Peyer's patch (tissue), 4 donors: ENCODE data around the gene CNTN5. TPM values are rescaled to one million over a fixed set of nuclear protein-coding genes. Genes with fewer than 3 reads are reported as not detected.

ENCODE experiments used
- DNase-seq, 3 donors: peaks; one replicate each; pipeline ENCODE4 v3.0.0-alpha.2; 2017 to 2019
- H3K27ac ChIP-seq, 4 donors: fragments of 200-600 bp; sonication (generic); one replicate each; pipeline ENCODE4 v1.5.1; 2016 to 2019
- H3K27me3 ChIP-seq, 2 donors: fragments of 200-600 bp; sonication (generic); one replicate each; pipeline ENCODE4 v1.5.1; 2019
- H3K36me3 ChIP-seq, 3 donors: fragments of 200-600 bp; sonication (generic); one replicate each; pipeline ENCODE4 v1.5.1; 2016 to 2019
- H3K4me1 ChIP-seq, 4 donors: fragments of 200-600 bp; sonication (generic); one replicate each; pipeline ENCODE4 v1.5.1; 2016 to 2019
- H3K4me3 ChIP-seq, 4 donors: fragments of 200-600 bp; sonication (generic); 1 replicate in 3 of 4; 2 replicates in 1 of 4; pipeline ENCODE4 v1.5.1; 2016 to 2019; ENCODE audit warnings: mild to moderate bottlenecking in 1 of 4
- H3K9me3 ChIP-seq, 4 donors: fragments of 200-600 bp; sonication (generic); one replicate each; pipeline ENCODE4 v1.5.1; 2016 to 2019; ENCODE audit warnings: mild to moderate bottlenecking in 1 of 4
- POLR2A ChIP-seq, 2 donors: fragments of 450-650 bp; IDR thresholded peaks; one replicate each; pipeline ENCODE4 v1.5.1; 2017; ENCODE audit warnings: antibody characterized with exemption in 2 of 2, mild to moderate bottlenecking in 2 of 2, moderate library complexity in 2 of 2
- total RNA-seq, 4 donors: library from RNA; depleted of rRNA; stranded (reverse); fragments of >200 nt; gene quantifications; one replicate each; pipeline ENCODE4 v1.1.0, GENCODE V29; 2016
- TF ChIP-seq, protein P1 (sequence below), 6 experiments: fragments of 450-650 bp in 4 of 6; fragments of 200-600 bp in 2 of 6; sonication (generic) in 1 of 6; IDR thresholded peaks; one replicate each; pipeline ENCODE4 v1.5.1; 2017 to 2019; ENCODE audit warnings: antibody characterized with exemption in 6 of 6, mild to moderate bottlenecking in 3 of 6, moderate library complexity in 1 of 6

Gene CNTN5
- total RNA-seq, 4 donors from 2014 or later: not detected

DNA sequence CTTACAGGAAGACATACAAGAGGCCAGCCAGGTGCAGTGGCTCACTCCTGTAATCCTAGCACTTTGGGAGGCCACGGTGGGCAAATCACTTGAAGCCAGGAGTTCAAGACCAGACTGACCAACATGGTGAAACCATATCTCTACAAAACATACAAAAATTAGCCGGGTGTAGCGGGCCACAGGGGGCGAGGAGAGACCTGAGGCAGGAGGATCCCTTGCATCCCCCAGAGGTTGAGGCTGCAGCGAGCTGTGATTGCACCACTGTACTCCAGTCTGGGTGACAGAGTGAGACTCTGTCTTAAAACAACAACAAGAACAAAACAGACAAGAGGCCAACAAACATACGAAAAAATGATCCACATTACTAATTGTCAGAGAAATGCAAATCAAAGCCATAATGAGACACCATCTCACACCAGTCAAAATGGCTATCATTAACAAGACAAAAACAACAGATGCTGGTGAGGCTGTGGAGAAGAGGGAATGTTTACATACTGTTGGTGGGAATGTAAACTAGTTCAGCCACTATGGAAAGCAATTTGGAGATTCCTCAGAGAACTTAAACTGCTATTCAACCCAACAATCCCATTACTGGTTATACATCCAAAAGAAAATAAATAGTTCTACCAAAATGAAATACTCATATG, 1167.5 kb downstream of the CNTN5 start:
- H3K27ac ChIP-seq: no peak overlapping the region
- TF ChIP-seq, protein P1, sequence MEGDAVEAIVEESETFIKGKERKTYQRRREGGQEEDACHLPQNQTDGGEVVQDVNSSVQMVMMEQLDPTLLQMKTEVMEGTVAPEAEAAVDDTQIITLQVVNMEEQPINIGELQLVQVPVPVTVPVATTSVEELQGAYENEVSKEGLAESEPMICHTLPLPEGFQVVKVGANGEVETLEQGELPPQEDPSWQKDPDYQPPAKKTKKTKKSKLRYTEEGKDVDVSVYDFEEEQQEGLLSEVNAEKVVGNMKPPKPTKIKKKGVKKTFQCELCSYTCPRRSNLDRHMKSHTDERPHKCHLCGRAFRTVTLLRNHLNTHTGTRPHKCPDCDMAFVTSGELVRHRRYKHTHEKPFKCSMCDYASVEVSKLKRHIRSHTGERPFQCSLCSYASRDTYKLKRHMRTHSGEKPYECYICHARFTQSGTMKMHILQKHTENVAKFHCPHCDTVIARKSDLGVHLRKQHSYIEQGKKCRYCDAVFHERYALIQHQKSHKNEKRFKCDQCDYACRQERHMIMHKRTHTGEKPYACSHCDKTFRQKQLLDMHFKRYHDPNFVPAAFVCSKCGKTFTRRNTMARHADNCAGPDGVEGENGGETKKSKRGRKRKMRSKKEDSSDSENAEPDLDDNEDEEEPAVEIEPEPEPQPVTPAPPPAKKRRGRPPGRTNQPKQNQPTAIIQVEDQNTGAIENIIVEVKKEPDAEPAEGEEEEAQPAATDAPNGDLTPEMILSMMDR (IDR thresholded peaks at IDR 0.05): no peak
- no peak for TF ChIP-seq POLR2A (IDR thresholded peaks at IDR 0.05)

DNA sequence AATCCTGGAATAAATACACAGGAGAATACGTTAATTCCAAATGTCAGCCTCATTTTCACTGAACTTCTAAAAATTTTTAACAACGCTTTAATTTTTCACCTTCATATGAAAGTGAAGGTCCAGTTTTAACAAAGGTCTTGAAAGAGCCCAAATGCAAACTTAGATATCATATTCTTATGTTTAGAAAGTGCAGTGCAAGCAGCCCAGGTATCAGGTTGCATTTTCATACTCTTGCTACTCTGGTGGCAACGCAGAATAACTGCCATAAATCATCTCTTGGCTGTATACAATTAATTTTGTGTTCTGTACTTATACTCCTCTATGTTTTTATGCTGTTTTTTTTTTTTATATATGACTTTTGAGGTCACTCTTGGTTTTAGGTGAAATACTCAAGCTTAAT, 1169.6 kb downstream of the CNTN5 start:
- no peak overlapping the region for H3K4me3 ChIP-seq
- DNase-seq: no peak
- H3K36me3 ChIP-seq: no peaks in the 10 kb centered on the region
- no peaks in the 10 kb centered on the region for H3K27me3 ChIP-seq
- no peaks in the 10 kb centered on the region for H3K9me3 ChIP-seq
- H3K27ac ChIP-seq: no peak overlapping the region
- no peak for TF ChIP-seq POLR2A (IDR thresholded peaks at IDR 0.05)
- TF ChIP-seq, protein P1 (IDR thresholded peaks at IDR 0.05): no peak
- H3K4me1 ChIP-seq: no peaks in the 10 kb centered on the region

More for the DNA sequence above, 1167.5 kb downstream of the CNTN5 start:
- Histone ChIP-seq H3K4me1 (no peaks in the 10 kb centered on the region), H3K27me3 (no peaks in the 10 kb centered on the region), H3K36me3 (no peaks in the 10 kb centered on the region), H3K9me3 (no peaks in the 10 kb centered on the region), H3K4me3 (no peak overlapping the region)
- no peak for DNase-seq

DNA sequence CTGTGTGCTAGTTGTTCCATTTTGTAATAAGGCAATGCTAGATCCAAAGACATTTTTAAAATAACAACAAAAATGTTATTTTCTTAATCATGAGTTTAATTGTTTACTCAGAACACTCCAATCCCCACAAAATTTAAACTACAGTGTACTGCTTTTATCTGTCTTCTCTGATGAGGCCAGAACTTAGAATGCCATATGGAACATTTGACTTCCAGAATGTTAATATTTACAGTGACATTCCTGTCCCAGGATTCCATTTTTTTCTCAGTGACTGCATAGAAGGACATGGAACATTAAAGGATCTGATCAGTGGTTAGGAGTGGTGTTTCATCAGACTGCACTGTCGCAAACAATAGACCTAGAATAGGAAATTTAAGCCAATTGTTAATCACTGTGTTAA, 1171.4 kb downstream of the CNTN5 start:
- no peak for DNase-seq
- no peaks in the 10 kb centered on the region for H3K9me3 ChIP-seq
- no peak for TF ChIP-seq POLR2A (IDR thresholded peaks at IDR 0.05)
- TF ChIP-seq, protein P1 (IDR thresholded peaks at IDR 0.05): no peak

DNA sequence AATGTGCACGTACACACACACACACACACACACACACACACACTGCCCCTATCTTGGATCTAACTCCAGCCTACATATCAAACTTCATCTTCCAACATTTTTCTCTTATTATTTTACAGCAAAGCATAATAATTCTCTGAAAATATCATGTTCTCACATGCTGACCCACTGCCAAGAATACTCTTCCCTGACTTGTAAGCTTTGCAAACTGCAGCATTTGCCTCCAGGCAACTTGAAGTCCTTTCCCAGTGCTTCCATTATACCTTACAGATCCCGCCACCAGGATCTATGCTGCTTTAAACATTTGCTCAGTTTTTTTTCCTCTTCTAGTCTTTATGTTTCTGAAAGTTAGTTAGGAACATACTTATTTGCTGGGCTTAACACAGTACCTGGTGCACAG, 1183.0 kb downstream of the CNTN5 start:
- Histone ChIP-seq H3K4me1 (no peaks in the 10 kb centered on the region), H3K36me3 (no peaks in the 10 kb centered on the region), H3K4me3 (no peak overlapping the region), H3K27me3 (no peaks in the 10 kb centered on the region), H3K27ac (no peak overlapping the region), H3K9me3 (no peaks in the 10 kb centered on the region)
- no peak for DNase-seq
- TF ChIP-seq POLR2A (IDR thresholded peaks at IDR 0.05): no peak

More for the DNA sequence above, 1171.4 kb downstream of the CNTN5 start:
- no peak overlapping the region for H3K4me3 ChIP-seq
- H3K4me1 ChIP-seq: no peaks in the 10 kb centered on the region
- no peaks in the 10 kb centered on the region for H3K27me3 ChIP-seq
- H3K27ac ChIP-seq: no peak overlapping the region
- H3K36me3 ChIP-seq: no peaks in the 10 kb centered on the region

DNA sequence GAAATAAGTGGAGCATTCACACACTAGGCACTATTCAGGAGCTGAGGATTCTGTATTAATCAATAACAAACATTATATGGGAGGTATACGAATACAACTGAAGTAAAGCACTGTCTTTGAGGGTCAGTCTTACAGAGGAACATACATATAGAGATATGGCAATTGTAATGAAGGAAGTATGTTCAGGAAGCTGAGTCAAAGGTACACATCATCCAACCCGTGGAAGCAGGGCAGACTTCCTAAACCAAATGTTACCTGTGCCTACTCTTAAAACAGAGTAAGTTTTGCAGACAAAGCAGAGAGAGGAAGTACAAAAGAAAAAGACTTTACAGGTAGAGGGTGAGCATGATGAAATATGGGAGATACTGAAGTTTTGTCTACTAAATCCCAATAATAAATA, 1185.2 kb downstream of the CNTN5 start:
- H3K9me3 ChIP-seq: no peaks in the 10 kb centered on the region
- H3K27ac ChIP-seq: no peak overlapping the region
- no peaks in the 10 kb centered on the region for H3K27me3 ChIP-seq
- no peak overlapping the region for H3K4me3 ChIP-seq
- no peaks in the 10 kb centered on the region for H3K4me1 ChIP-seq
- no peak for DNase-seq
- TF ChIP-seq, protein P1 (IDR thresholded peaks at IDR 0.05): no peak
- TF ChIP-seq POLR2A (IDR thresholded peaks at IDR 0.05): no peak
- no peaks in the 10 kb centered on the region for H3K36me3 ChIP-seq

DNA sequence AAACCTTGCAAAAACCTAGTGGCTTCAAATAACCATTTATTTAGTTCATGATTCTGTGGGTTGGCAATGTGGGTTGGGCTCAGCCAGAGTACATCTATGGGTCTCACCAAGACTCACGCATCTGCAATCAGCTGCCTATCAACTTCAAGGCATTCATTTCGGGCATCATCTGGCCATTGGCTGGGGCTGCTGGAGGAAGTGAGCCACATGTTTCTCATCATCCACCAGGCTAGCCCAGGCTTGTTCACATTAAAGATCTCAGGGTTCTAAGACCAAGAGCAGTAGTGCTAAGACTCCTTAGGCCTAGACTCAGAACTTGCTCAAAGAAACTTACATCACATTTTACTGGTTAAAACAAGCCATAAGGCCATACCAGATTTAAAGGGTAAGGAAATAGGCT, 1187.5 kb downstream of the CNTN5 start:
- TF ChIP-seq, protein P1 (IDR thresholded peaks at IDR 0.05): no peak
- TF ChIP-seq POLR2A (IDR thresholded peaks at IDR 0.05): no peak
- no peaks in the 10 kb centered on the region for H3K4me1 ChIP-seq
- no peak for DNase-seq

More for the DNA sequence above, 1187.5 kb downstream of the CNTN5 start:
- Histone ChIP-seq H3K9me3 (no peaks in the 10 kb centered on the region), H3K27me3 (no peaks in the 10 kb centered on the region), H3K4me3 (no peak overlapping the region), H3K36me3 (no peaks in the 10 kb centered on the region), H3K27ac (no peak overlapping the region)
